Activated gamma-delta T cell (primary cell): ENCODE measurements around the gene ASCC1.
"Not testable (repeated sequence)": the region's sequence is repeated elsewhere in the genome, so short reads cannot be mapped to it uniquely, and the experiment has no call there.

Source experiments
- DNase-seq: peaks from one replicate; lab custom pipeline; 2025; lab: John Stamatoyannopoulos, UW
- total RNA-seq, 2 donors: gene quantifications; one replicate each; lab custom pipeline; 2026; lab: John Stamatoyannopoulos, UW

ASCC1 gene
- 15.6 to 19.2 reads per million in 2 donors for total RNA-seq

DNA sequence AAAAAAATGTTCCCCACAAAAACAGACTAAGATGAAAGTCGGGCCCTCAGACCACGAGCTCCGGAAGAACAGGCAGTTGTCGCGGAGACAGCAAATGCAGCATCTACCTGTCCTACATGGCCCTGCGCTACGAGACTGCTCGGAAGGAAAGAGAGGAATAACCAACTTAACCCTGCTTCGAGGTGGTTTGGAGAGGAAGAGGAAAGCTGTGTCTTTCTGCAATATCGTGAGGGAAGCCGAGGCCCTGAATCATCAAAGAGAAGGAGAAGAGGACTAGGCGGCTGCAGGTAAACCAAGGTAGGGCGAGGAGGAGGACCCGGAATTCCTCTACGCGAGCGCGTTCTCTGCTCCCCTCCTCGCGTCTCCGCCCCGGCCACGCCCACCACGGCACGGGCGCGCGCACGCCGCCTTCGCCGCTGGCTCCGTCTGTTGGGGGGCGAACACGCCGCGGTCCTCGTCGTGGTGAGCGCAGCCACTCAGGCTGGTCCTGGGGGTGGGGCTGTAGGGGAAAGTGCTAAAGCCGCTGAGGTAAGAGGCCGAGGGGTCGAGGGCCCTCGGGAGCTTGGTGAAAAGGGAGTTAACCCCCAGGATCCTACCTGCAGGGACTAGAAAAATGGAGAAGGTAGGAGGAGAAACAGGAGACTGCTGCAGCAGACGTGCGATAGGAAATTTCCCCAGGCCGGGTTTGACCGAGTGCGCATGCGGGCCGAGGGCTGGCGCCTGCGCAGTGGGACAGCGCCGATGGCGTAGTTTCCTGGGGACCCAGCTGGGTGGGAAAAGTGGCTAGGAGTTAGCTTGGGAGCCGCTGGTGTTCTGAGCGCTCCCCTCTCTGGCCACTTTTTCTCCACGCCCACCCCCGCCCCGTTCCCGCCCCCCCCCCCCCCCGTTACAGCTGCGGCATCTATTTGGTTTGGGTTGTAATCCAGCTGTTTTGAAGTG is at the start of gene ASCC1, which contains the start of gene ANAPC16:
TSS of gene ASCC1 (minus strand) at position 666 of the 939 bp plus-strand sequence. CDS start 2,978 bp downstream, outside the sequence.
TSS of gene ANAPC16 (plus strand) at position 402 of the 939 bp plus-strand sequence. CDS start 7,903 bp downstream, outside the sequence.
- peak; percentile 89 for DNase-seq

- no peak for DNase-seq
These were observed 49.4 kb upstream of the ASCC1 start for GRCh38 chr10:72265508-72265907.

GRCh38 chr10:72264536-72264935 is 48.5 kb upstream of the ASCC1 start:
- no peak for DNase-seq

DNA sequence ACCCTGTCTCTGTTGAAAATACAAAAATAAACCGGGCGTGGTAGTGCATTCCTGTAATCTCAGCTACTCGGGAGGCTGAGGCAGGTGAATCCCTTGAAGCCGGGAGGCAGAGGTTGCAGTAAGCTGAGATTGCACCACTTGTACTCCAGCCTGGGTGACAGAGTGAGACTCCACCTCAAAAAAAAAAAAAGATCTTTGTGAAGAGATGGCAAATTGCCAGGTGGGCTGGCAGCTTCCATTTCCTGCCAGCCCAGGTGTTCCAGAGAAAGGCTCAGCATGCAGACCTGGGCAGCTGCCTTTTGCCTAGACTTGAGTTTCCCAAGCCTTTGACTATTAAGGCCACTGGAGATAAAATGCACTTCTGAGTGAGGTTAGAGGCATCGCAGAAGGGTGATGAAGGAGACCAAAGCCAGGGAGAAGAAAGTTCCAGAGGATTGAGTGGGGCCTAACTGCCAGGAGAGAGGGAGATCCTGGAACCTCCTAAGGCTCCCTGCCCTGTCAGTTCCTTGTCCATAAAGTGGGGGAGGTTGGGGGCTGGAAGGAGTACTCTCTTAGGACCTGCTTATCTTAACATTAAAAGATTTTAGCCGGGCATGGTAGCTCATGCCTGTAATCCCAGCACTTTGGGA is 47.7 kb upstream of the ASCC1 start:
- no peak for DNase-seq

GRCh38 chr10:72261784-72262404 is 45.8 kb upstream of the ASCC1 start:
- no peak for DNase-seq

DNA sequence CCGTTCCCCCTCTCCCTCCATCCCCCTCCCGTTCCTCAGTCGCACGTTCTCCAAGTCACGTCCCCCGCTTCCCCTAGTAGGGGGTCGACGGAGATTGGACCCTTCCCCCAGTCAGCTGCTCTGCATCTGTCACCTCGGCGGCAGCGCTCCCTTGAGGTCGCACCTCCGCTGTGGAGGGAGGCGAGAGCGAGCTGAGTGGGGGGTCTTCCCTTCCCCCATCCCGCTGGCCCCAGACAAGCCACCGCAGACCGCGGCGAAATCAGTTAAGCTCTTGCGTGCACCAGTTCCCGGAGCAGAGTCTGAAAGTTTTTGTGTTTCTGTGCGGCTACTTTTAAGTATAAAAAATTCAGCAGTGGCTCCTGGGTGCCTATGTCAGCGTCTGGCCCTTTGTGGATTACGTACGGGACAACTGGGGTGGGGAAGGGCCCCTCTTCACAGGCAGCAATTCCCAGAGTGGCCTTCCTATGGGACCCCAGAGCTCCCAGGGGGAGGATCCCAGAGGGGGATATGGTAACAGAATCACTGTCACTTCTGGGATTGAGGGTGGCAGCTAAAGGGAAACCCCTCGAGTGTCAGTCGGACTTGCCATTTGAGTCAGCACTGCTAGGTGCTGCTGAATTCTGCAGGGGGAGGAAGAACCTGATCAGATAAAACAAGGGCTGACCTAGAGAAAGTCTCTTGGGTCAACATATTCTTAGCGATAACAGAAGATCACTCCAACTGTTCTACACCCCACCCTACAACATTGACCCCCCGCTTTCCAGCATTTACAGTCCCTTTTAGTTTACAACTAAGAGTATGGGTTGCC is 45.1 kb upstream of the ASCC1 start:
- DNase-seq = peak; percentile 62

DNA sequence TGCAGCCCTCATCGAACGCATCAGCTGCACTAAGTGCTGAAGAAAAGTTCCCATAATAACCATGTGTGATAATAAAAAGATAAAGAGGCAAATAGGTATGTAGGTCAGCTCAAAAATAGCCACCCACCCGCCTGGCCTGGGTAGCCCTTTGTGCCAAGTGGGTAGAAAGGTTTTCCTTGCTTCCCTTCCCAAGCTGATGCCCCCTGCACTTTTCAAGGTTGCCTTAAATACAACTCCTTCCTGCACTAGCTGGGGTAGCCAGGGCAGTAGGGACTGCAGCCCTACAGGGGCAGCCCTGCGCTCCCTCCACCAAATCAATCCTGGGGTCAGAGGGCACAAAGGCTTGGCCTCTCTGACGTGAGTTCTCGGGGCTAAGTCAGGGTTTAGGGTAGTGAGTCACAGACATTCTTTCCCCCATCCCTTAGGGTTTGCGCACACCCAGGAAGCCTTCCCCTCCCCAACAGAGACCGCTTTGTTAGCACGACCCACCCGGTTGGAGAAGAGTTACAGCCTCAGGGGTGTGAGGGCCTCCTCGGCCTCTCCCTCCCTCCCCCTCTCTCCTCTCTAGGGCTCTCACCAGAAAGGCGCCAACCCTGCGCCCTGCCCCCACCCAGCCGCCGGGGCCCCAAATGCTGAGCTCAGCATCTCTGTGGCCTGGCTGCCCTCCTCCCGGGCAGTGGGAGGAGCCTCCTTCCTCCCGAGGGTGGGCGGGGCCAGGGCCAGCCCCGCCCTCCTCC is 44.3 kb upstream of the ASCC1 start:
- peak; percentile 79 for DNase-seq

DNA sequence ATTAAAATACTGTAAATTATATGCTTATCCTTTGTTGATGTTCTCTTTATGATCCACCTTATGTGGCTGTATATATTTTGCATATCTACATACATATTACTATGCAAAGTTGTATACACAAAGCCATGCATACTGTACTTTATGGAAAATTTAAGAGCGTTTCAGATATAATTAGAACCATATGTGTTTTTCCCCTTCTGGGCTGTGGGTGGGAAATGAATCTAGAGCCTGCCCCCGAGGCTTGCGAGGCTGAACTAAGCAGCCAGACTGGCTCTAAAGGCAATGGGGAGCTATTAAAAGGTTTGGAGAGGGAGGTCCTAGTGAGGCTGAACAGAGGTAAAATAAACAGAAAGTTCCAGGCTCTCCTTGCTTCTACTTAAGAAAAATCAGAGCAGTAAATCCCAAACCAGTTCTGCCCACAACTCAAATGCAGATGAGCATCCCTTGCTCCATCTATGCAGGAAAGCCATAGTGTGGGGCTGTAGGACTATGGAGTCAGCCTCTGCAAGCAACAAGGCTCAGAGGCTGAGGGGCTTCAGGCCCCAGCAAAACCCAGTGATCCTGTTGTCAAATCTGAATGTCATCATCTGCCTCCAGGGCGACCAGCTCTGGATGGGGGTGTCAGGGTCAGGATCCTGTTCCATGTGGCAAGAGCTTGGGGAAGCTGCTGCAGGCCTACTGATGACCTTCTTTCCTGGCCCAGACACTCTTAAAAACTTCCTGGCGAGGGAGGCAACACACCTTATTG is 43.6 kb upstream of the ASCC1 start:
- DNase-seq = no peak

GRCh38 chr10:72258617-72259016 is 42.5 kb upstream of the ASCC1 start:
- DNase-seq = no peak

- DNase-seq = no peak
These were observed 41.2 kb upstream of the ASCC1 start for GRCh38 chr10:72257051-72257892.

GRCh38 chr10:72255977-72256729 is 40.1 kb upstream of the ASCC1 start:
- no peak for DNase-seq

DNA sequence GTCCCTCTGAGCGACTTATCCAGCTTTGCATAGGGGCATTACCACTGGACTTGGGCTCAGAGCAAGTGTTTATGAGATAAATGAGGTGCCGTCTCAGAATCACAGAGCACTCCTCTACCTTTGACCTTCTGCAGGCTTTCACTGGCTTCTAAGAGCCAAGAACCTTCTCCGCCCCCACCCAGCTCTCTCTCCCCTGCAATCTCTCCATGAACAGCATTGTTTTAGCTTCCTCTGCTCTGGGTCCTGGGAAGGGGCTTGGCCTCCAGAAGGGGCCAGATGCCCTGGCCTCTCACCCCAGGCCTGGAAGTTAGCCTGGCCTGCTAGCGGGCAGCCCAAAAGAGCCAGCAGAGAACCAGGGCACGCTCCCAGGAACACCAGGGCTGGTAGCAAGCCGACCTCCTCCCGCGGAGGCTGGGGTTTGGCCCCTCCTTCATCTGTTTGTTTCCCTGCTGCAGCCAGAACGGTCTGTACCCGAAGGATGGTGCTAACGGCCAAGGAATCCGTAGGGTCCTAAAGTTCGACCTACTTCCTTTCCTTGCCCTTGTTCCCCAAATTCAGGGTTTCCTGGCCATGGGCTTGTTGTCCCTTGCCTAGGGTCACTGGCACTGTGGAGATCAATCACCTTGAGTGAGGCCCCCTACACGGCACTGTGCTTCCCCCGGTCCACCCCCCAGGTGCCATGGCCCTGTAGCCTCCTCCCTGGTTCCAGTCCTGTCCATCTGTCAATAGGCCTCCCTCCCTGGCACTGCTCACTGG is 38.9 kb upstream of the ASCC1 start:
- DNase-seq = no peak

- DNase-seq = no peak
These were observed 37.5 kb upstream of the ASCC1 start for GRCh38 chr10:72253578-72253977.

DNA sequence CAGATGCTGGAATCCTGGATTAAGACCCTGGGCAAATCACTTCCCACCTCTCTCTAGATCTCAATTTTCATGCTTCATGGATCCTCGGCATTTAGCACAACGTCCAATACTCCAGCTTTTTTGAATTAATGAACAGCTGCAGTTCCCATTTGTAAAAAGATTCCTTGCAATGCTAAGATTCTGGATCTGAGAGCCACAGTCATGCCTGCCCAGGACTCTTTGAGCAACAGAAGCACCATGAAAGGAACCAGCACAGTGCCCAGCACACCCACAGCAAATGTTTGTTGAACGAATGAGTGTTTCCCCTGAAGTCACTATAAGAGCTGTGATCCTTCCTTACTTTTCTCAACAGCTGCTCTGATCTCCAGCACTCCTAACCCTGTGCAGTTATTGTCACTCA is 36.9 kb upstream of the ASCC1 start:
- DNase-seq = no peak

DNA sequence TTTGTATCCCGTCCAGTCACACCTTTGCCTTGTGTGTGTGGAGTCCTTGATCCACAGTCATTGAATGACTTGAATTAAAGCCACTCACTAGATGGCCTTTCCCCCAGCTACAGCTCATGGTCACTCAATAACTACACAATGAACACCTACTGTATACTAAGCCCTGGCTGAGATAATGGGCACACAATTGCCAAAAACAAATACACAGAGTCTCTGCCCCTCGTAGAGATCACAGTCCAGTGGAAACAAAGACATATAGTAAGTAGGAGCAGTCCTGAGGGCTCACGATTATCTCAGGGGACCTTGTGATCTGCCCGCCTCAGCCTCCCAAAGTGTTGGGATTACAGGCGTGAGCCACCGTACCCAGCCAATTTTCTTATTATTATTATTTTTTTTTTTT is 35.6 kb upstream of the ASCC1 start:
- no peak for DNase-seq

GRCh38 chr10:72250666-72251065 is 34.6 kb upstream of the ASCC1 start:
- DNase-seq = no peak

DNA sequence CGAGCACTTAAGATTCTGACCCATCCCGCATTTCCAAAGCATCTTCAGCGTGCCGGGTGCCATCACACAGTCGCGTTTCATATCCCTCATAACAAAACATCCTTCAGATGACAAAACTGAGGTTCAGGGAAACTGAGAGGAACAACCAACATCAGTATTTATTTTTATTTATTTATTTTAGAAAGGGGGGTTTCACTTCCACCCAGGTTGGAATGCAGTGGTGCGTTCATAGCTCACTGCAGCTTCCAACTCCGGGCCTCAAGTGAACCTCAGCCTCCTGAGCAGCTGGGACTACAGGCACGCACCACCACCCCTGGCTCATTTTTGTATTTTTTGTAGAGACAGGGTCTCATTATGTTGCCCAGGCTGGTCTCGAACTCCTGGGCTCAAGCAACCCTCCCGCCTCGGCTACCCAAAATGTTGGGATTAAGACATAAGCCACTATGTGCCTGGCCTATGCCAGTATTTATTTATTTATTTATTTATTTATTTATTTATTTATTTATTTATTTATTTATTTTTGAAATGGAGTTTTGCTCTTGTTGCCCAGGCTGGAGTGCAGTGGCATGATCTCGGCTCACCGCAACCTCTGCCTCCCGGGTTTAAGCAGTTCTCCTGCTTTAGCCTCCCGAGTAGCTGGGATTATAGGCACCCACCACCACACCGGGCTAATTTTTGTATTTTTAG is 33.2 kb upstream of the ASCC1 start:
- not testable (repeated sequence) for DNase-seq
